Rectal smooth muscle tissue (tissue), 1 donor: ENCODE data around the gene MACROD2.

Experiments used
- H3K27ac ChIP-seq: one replicate; pipeline ENCODE4 v1.7.0; 2013; ENCODE audit warnings: low read depth, low read length, inconsistent platforms
- H3K27me3 ChIP-seq: one replicate; pipeline ENCODE4 v1.7.0; 2013; ENCODE audit warnings: low read length; ENCODE audit not compliant: control insufficient read depth, insufficient read depth
- H3K36me3 ChIP-seq: one replicate; pipeline ENCODE4 v1.7.0; 2013; ENCODE audit warnings: low read length; ENCODE audit not compliant: control insufficient read depth, insufficient read depth
- H3K4me1 ChIP-seq: one replicate; pipeline ENCODE4 v1.7.0; 2013; ENCODE audit warnings: low read length; ENCODE audit not compliant: control insufficient read depth, insufficient read depth
- H3K4me3 ChIP-seq: one replicate; pipeline ENCODE4 v1.7.0; 2013; ENCODE audit warnings: low read length
- H3K9ac ChIP-seq: one replicate; pipeline ENCODE4 v1.7.0; 2013; ENCODE audit warnings: low read length

Gene MACROD2

GRCh38 chr20:14375416-14375985 lies 380.2 kb downstream of the MACROD2 start:
- Histone ChIP-seq H3K4me1 (no peaks in the 10 kb centered on the region), H3K36me3 (no peaks in the 10 kb centered on the region), H3K4me3 (no peak overlapping the region), H3K27ac (no peak overlapping the region), H3K9ac (no peak overlapping the region), H3K27me3 (no peaks in the 10 kb centered on the region)

DNA sequence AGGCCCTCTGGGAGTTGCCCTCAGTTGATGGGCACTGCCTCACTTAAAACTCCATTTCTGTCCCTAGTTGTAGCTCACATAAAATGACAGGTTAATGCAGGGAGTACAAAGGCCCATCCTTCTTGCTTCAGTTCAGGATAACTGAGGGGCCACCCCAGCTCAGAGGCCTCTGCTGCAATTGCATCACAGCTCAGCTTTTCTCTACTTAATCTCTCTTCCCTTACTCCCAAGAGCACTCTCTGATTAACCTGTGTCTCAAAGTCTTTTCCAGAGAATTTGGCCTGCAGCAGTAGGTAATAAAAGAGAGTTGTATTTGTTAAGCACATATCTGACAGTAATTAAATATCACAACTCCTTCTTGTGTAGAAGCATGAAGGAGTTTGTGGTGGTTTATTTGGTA lies 383.0 kb downstream of the MACROD2 start:
- no peak overlapping the region for H3K9ac ChIP-seq
- H3K4me1 ChIP-seq, result no peaks in the 10 kb centered on the region
- H3K27me3 ChIP-seq, result no peaks in the 10 kb centered on the region
- H3K27ac ChIP-seq, result no peak overlapping the region
- no peak overlapping the region for H3K4me3 ChIP-seq
- no peaks in the 10 kb centered on the region for H3K36me3 ChIP-seq

- H3K27ac ChIP-seq, result no peak overlapping the region
- no peak overlapping the region for H3K4me3 ChIP-seq
- no peaks in the 10 kb centered on the region for H3K36me3 ChIP-seq
- H3K9ac ChIP-seq, result no peak overlapping the region
- no peaks in the 10 kb centered on the region for H3K27me3 ChIP-seq
- no peaks in the 10 kb centered on the region for H3K4me1 ChIP-seq
Observed at GRCh38 chr20:14383335-14383734, 388.0 kb downstream of the MACROD2 start.

- H3K27me3 ChIP-seq, result no peaks in the 10 kb centered on the region
- H3K27ac ChIP-seq, result no peak overlapping the region
- no peaks in the 10 kb centered on the region for H3K4me1 ChIP-seq
- no peaks in the 10 kb centered on the region for H3K36me3 ChIP-seq
- H3K9ac ChIP-seq, result no peak overlapping the region
- H3K4me3 ChIP-seq, result no peak overlapping the region
Observed at GRCh38 chr20:14384416-14385175, 389.3 kb downstream of the MACROD2 start.

- Histone ChIP-seq H3K27me3 (no peaks in the 10 kb centered on the region), H3K9ac (no peak overlapping the region), H3K4me1 (no peaks in the 10 kb centered on the region), H3K36me3 (no peaks in the 10 kb centered on the region), H3K27ac (no peak overlapping the region), H3K4me3 (no peak overlapping the region)
Observed at GRCh38 chr20:14385176-14385740, 389.9 kb downstream of the MACROD2 start.

DNA sequence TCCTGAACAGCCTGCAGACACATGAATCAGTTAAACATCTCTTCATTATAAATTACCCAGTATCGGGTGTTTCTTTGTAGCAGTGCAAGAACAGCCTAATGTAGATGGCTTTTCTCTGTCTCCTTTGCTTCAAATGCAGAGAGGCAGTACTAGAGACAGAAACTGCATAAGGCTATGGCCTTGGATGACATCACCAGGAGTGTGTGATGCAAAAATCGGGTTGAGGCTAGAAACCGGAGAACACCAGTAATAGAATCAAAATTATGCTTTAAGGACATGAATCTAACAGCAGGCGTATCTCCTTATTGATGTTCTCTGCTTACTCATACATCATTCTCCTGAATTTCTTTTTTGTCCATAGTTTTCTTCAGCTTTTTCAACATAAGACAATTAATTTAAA lies 391.4 kb downstream of the MACROD2 start:
- Histone ChIP-seq H3K9ac (no peak overlapping the region), H3K4me3 (no peak overlapping the region), H3K4me1 (no peaks in the 10 kb centered on the region), H3K36me3 (no peaks in the 10 kb centered on the region), H3K27me3 (no peaks in the 10 kb centered on the region), H3K27ac (no peak overlapping the region)

GRCh38 chr20:14401479-14402138 lies 406.3 kb downstream of the MACROD2 start:
- Histone ChIP-seq H3K36me3 (no peaks in the 10 kb centered on the region), H3K9ac (no peak overlapping the region), H3K4me1 (no peaks in the 10 kb centered on the region), H3K4me3 (no peak overlapping the region), H3K27ac (no peak overlapping the region), H3K27me3 (no peaks in the 10 kb centered on the region)

- no peaks in the 10 kb centered on the region for H3K4me1 ChIP-seq
- no peaks in the 10 kb centered on the region for H3K27me3 ChIP-seq
- no peak overlapping the region for H3K9ac ChIP-seq
- no peak overlapping the region for H3K27ac ChIP-seq
- no peaks in the 10 kb centered on the region for H3K36me3 ChIP-seq
- H3K4me3 ChIP-seq, result no peak overlapping the region
Observed at GRCh38 chr20:14404515-14404914, 409.2 kb downstream of the MACROD2 start.

DNA sequence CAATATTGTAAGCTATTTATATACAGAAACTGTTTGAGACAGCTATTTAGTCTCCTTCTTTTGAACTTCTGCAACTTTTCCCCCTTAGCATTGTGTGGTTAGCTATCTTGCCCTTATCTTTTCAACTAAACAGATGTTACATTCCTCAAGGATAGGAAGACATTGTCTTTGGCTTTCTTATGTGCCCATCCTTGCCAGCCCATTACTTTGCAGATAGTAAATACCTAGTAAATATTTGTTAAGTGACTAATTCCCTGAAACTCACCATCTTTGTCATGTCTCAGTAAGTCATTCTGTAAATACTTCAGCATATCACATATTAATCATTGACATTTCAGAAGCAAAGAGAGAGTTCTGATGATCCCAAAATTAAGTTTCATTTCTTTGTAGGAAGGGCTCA lies 411.2 kb downstream of the MACROD2 start:
- no peaks in the 10 kb centered on the region for H3K36me3 ChIP-seq
- no peak overlapping the region for H3K4me3 ChIP-seq
- no peaks in the 10 kb centered on the region for H3K27me3 ChIP-seq
- H3K9ac ChIP-seq, result no peak overlapping the region
- H3K4me1 ChIP-seq, result no peaks in the 10 kb centered on the region
- H3K27ac ChIP-seq, result no peak overlapping the region

DNA sequence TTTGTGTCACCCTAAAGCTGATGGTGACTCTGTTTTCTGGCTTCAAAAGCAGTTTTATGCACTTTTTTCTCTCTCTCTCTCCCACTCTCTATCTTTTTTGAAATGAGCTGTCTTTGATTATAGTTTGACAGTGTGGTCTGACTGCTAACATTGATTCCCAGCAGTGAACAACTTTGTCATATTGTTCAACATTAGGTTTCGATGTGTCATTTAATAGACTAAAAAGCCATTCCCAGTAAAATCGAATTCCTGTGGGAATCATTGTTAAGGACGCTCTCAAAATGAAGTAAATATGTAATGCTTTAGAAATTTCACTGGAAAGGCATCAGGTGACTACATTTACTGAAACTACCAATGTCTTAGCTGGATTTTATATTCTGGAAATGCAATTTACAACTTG lies 412.0 kb downstream of the MACROD2 start:
- no peak overlapping the region for H3K27ac ChIP-seq
- H3K9ac ChIP-seq, result no peak overlapping the region
- H3K27me3 ChIP-seq, result no peaks in the 10 kb centered on the region
- H3K4me3 ChIP-seq, result no peak overlapping the region
- H3K4me1 ChIP-seq, result no peaks in the 10 kb centered on the region
- no peaks in the 10 kb centered on the region for H3K36me3 ChIP-seq

DNA sequence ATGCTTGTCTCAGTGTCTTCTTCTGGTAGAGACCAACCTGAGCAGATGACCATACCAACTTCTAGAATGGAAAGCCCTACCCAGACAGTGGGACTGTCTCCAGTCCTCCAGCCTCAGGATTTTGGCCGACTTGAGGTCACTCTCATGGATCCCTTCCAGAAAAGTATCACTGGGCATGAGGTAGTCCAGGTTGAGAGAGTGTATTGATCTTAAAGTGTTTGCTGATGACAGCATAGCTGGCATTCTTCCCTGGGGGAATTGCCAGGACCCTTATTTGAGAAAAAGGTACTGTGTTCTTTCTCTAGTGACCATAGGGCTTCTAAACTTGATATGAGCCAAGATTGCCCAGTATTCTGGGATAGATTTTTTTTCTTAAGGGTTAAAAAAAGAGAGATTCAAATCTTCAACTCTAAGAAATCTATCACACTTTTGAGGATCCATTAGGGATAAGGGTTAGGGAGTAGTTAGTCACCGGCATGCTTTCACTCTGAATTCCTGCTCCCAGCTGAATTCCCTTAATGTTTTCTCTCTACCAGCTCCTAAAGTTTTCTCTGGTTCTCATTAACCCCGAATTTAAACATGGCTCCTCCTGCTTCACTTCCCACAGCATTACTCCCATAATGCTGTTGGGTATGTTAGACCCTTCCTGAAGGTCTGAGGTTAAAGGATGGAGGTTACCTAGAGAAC lies 415.7 kb downstream of the MACROD2 start:
- no peak overlapping the region for H3K9ac ChIP-seq
- H3K27me3 ChIP-seq, result no peaks in the 10 kb centered on the region
- H3K36me3 ChIP-seq, result no peaks in the 10 kb centered on the region
- no peaks in the 10 kb centered on the region for H3K4me1 ChIP-seq
- no peak overlapping the region for H3K27ac ChIP-seq
- no peak overlapping the region for H3K4me3 ChIP-seq

- no peaks in the 10 kb centered on the region for H3K27me3 ChIP-seq
- no peak overlapping the region for H3K9ac ChIP-seq
- H3K27ac ChIP-seq, result no peak overlapping the region
- no peak overlapping the region for H3K4me3 ChIP-seq
- no peaks in the 10 kb centered on the region for H3K4me1 ChIP-seq
- H3K36me3 ChIP-seq, result no peaks in the 10 kb centered on the region
Observed at GRCh38 chr20:14412065-14412681, 416.9 kb downstream of the MACROD2 start.
